GDM1 (cell line): ENCODE data around the gene ASCL5.
A peak's percentile ranks its signal among the peaks of the same experiment; 100 is the strongest.

Experiments used
- DNase-seq: peaks from one replicate; lab custom pipeline; 2025; lab: John Stamatoyannopoulos, UW

Gene ASCL5

GRCh38 chr1:201153474-201154388, 26.7 kb upstream of the ASCL5 start:
- DNase-seq = peak; percentile 63

GRCh38 chr1:201149400-201149799, 22.4 kb upstream of the ASCL5 start:
- DNase-seq = no peak

- DNase-seq = no peak
Observed at GRCh38 chr1:201147396-201148015, 20.5 kb upstream of the ASCL5 start.

GRCh38 chr1:201146626-201147390, 19.8 kb upstream of the ASCL5 start:
- no peak for DNase-seq

GRCh38 chr1:201145816-201146215, 18.8 kb upstream of the ASCL5 start:
- no peak for DNase-seq

DNA sequence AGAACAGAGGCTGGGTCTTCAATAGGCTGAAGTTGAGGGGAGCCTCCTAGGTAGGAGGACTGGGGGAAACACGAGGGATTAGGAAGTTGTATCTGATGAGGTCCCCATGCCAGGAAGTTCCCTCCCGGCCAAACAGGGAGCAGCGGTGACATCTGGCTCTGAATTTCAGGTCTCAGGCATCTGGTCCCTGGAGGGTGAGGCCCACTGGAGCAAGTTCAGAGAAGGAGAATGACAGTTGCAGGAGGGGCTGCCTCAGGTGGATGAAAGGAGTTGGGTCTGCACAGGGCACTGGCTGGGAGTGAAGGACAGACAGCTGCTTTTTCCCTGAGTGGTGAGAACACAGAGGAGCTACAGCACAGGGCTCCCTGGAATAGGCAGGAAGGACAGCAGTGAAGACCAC, 18.1 kb upstream of the ASCL5 start:
- DNase-seq = no peak

- DNase-seq = no peak
Observed at GRCh38 chr1:201144701-201145100, 17.7 kb upstream of the ASCL5 start.

DNA sequence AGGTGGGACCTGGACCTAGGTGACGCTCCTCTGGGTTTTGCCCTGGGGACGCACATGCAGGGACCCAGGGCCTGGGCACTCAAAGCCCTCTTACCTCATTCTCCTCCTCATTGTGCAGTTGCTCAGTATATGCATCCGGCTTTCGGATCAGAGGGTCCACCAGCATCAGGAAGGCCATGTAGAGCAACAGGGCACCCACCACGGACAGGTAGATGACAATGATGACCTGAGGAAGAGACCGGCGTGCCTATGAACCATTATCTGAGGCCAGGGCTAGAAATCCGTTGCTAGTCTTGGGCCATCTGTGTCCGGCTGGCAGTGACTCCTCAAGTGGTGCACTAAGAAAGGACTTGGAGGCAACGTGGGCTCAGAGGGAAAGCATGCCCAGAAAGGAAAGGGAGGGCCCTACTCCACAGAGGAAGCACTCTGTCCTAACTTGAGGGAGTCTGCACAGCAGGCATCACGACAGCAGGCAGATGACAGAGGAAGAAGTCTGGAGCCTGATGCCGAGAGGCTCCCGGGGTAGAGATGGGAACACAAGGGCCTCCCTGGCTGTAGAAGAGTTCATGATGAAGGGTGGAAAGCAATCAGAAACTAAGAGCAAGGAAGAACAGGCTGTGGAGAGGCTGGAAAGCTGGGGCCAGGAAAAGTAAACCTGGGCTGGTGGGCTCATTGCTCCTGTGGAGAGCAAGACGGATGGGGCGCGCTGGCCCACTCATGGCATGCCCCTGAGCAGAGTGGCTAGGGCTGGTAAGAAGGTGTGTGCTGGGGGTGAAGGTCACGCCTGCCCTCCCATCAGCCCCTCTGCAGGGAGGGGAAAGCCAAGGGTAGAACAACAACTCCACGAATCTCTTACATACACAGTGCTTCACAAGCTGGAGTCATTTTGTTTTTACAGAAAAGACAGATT, 17.0 kb upstream of the ASCL5 start:
- no peak for DNase-seq

DNA sequence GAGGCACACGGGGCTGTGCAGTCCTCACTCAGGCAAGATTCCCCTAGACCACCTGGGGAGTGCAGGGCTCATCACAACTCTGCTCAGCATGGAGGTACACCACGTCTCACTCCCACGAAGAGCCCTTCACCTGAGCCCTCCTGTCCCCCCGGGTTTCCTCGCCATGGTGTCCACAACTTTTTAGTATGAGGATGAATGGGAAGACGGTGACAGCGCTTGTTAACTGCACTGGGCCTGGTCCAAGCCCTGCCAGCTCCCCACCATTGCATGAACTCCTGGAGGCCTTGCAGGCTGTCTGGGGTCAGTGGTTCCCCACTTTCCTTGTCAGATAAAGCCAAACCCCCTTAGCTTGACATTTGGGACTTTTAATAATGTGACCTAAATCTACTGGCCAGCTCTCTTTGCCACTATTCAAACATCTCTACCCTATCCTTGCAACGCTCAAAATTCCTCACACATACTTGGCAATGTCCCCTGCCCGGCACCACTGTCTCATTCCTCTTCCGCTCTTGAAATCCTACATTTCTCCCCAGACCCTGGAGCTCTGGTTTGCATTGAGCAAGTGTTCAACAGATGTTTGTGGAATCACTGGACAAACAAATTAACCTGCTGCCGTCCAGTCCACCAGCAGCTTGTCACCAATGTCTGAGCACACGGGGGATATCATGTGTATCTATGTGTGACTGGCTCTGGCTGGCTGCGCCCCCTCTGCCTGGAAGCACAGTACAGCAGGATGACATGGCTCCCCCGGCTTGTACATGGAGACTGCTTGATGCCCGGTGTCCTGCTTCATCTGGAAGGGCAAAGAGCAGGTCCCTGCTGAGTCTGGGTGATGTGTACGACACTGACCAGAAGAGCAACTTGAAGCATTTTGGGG, 16.1 kb upstream of the ASCL5 start:
- no peak for DNase-seq

GRCh38 chr1:201142011-201142848, 15.2 kb upstream of the ASCL5 start:
- DNase-seq = no peak

DNA sequence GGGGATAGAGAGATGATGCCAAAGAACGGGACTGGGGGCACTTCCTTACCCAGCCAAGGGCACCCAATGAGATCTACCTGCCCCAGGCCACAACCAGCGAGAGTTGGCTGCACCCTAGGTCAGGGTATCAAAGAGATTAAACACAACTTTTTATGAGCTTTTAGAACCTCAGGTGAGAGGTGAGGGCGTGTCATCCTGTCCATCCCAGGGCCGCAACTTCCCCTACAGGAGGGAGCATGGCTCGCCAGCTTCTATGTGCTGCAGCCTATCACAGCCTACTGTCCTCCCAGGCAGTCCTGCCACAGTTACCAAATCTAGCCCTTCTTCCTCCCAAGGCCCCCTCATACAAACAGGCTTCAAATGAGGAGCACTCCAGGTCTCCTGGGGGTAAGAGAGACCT, 14.4 kb upstream of the ASCL5 start:
- no peak for DNase-seq

GRCh38 chr1:201140941-201141260, 13.9 kb upstream of the ASCL5 start:
- DNase-seq = no peak

GRCh38 chr1:201140235-201140940, 13.4 kb upstream of the ASCL5 start:
- DNase-seq = no peak

DNA sequence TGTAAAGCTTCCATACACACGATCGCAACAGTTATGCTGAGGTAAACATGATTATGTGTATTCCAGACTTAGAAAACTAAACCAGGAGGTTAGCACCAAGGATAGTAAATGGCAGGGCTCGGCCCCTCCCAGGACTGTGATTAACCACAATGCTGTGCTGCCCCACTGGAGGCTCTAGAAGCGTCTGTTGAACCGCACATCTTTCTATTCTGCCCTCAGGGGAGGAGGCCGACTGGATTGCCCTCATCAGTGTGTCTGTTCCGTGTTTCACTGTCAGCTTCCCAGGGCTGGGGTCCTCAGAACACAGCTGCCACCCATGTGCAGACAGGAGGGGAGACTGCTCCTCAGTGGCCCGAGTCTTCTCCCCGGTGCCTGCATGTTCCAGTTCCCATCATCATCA, 12.8 kb upstream of the ASCL5 start:
- DNase-seq = no peak

- DNase-seq = no peak
Observed at GRCh38 chr1:201139306-201139705, 12.3 kb upstream of the ASCL5 start.

- no peak for DNase-seq
Observed at GRCh38 chr1:201138311-201138840, 11.4 kb upstream of the ASCL5 start.

DNA sequence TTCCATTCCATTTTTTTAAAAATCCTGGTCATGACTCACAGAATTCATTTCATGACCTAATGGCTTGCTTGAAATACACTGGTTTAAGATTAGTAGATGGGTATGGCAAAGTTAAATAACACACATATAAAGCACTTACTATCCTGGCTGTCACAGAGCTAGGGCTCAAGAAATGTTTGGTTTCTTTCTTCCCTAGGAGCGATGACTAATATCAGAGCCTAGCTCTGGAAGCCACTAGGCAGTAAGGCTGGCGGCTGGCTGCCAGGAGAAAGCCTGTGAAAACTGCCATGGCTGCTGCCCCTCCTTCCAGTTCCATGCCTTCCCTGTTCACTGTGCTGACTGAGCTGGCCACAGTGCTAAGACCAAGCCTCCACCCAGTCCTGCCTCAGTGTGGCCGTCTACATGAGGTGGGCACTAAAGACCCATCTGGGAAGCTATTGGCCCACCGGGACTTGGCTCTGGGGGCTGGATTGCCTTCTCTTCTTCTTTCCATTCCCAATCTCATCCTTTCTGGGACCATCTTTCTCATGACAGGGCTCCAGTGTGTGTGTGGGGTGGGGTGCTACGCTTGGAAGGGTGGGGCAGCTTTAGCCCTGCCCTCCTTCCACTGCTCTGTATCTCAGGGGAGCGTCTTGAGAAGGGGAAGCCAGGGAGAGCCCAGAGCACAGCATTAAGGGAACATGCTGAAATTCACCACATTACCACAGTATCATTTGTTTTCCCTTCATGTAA, 10.8 kb upstream of the ASCL5 start:
- no peak for DNase-seq

- DNase-seq = no peak
Observed at GRCh38 chr1:201137024-201137392, 10.0 kb upstream of the ASCL5 start.
